ENCODE data around the gene CLMN.

The CLMN gene

DNA sequence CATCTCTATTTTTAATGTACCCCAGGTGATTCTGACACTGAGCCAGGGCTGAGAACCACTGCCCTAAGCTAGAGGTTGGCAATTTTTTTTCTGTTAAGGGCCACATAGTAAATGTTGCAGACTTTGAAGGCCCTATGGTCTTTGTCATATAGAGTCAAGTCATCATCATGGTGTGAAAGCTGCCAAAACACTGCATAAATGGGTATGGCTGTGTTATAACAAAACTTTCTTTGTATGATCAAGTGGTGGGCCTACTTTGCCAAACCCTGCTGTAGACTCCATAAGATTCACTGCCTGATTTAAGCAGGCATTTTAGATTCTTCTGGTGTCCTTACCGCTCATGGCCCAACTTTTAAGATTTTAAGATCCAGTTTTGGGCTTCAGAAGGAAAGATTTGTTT is 76.8 kb downstream of the CLMN start:
- DNase-seq (ENCODE audit: low read depth in 2 of 2) = no peak

- no peak for DNase-seq (ENCODE audit: low read depth in 2 of 2)
Observed at GRCh38 chr14:95240859-95241813, 78.6 kb downstream of the CLMN start.

DNA sequence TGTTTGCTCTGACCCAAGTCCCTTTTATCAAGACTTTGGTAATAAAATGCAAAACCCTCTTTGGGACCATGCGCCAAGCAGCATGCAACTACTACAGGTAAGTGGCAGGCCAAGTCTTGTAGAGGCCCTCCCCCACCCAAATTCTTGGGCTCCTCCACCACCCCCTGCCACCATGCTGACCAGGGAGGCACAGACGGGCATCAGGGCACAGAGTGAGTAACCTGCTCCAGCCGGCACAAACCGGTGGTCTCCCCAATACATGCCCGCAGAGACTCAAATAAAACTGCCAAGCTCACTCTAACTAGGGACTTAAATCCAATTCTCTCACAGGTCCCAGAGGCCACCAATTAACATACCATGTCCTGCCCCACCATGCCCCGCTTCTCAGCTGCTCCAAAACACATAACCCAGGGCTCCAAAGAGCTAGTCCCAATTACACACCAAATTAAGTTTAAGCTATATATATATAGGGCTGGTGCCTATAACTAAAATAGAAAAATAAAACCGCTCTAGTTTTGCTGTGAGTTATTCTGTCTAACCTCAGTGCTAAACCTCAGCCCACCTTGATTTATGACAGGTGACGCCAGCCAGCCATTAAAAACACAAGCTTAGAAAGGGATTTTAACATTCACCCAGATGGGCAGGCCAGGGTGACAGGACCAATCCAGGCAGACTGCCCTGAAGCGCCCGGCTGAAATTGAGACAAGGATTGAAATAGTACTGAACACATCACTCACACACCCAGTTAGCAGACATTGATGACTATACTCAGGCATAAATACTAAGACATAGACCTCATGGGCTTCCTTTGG is 81.0 kb downstream of the CLMN start:
- no peak for DNase-seq (ENCODE audit: low read depth in 2 of 2)

- no peak for DNase-seq (ENCODE audit: low read depth in 2 of 2)
Observed at GRCh38 chr14:95237958-95238340, 81.8 kb downstream of the CLMN start.

DNA sequence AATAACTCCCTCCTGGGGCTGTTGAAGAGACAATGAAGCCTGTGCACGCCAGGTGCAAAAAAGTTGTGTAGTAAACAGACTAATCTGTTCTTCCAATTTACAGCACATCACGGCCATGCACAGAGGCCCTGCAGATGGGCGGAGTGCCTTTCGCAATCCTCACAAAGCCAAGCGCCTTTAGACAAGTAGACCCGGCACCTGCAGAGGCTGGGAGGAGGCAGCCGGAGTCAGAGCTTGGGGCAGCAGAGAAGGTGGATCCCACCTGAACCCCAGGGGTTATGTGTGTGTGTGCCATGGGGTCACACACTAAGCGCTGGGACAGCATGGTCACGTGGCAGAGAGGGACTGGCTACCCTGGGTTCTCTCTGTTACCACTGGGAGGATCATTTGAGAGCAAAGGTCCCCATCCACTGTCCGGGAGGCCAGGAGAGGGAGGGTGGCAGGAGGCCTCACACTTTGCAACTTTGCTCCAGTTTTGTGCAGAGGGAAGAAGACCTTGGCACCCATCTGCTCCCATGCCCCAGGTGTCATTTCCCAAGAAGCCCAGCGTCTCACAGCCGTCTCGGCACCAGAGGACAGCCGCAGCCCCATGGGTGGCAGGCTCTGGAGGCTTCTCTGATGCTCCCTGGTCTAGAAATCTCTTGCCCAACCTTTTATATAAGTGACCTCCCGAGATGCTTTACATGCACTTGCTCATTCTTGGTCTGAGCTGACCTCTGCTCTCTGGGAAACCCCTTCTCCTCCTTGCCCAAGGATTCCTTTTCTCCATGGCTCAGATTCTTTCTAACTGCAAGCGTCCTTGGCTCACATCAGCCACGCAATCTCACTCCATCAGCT is 82.4 kb downstream of the CLMN start:
- DNase-seq (ENCODE audit: low read depth in 2 of 2) = no peak

GRCh38 chr14:95236221-95236620 is 83.5 kb downstream of the CLMN start:
- DNase-seq (ENCODE audit: low read depth in 2 of 2) = no peak

- no peak for DNase-seq (ENCODE audit: low read depth in 2 of 2)
Observed at GRCh38 chr14:95235767-95236166, 83.9 kb downstream of the CLMN start.

DNA sequence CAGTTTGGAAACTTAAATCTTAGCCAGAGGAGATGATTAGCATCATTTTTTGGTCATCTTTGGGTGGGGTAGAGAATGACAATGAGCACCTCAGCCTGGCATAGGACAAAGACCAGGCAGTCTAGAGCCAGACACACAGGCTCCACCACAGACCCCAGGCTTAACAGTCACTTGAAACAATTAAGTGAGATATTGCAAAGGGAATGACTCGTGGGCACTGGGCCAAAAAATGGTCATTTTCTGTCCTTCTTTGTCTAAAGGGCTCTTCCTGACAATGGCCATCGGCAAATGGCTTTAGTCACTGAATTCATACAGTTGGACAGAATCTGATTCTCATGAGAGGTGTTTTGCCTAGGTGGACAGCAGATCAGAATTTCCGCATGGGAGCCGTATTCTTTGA is 84.4 kb downstream of the CLMN start:
- no peak for DNase-seq (ENCODE audit: low read depth in 2 of 2)

DNA sequence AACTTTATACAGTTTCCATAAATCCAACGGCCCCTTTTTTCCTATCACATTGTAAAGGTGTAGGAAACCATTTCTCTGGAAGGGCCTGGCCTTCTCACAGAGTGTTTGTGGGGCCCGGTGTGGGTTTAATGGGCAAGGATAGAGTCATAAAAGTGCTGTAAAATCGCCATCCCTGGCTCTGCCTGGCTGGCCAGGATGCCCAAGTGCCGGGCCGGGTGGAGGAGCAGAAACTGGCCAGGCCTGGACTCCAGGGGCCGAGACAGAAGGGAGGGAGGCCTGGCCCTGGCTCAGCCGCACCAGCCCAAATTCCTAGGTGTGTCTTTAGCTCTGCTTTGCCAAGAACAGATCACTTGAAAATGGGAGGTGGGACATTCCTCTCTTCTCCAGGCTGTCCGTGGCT is 85.3 kb downstream of the CLMN start:
- DNase-seq (ENCODE audit: low read depth in 2 of 2) = no peak

GRCh38 chr14:95233702-95234241 is 85.9 kb downstream of the CLMN start:
- DNase-seq (ENCODE audit: low read depth in 2 of 2) = no peak

GRCh38 chr14:95232894-95233584 is 86.7 kb downstream of the CLMN start:
- DNase-seq (ENCODE audit: low read depth in 2 of 2) = no peak

GRCh38 chr14:95231966-95232633 is 87.6 kb downstream of the CLMN start:
- no peak for DNase-seq (ENCODE audit: low read depth in 2 of 2)

DNA sequence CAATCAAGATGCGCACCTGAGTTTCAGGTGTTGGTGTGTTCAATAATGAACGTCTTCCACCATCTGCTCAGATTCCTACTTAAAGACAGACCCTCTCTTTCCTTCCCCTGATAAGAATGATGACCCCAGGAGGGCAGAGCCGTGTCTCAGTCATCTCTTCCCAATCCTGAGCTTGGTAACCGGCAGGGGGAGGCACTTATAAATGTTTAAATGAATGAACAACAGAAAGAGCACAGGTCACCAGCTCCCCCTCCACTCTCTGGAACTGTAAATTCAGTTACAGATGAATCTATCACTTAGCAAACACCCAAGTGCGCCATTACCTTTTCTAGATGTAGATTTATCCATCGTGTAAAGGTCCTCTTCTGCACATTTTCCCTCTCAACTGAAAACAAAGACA is 90.0 kb downstream of the CLMN start:
- no peak for DNase-seq (ENCODE audit: low read depth in 2 of 2)

GRCh38 chr14:95228240-95228639 is 91.5 kb downstream of the CLMN start:
- DNase-seq (ENCODE audit: low read depth in 2 of 2) = no peak

DNA sequence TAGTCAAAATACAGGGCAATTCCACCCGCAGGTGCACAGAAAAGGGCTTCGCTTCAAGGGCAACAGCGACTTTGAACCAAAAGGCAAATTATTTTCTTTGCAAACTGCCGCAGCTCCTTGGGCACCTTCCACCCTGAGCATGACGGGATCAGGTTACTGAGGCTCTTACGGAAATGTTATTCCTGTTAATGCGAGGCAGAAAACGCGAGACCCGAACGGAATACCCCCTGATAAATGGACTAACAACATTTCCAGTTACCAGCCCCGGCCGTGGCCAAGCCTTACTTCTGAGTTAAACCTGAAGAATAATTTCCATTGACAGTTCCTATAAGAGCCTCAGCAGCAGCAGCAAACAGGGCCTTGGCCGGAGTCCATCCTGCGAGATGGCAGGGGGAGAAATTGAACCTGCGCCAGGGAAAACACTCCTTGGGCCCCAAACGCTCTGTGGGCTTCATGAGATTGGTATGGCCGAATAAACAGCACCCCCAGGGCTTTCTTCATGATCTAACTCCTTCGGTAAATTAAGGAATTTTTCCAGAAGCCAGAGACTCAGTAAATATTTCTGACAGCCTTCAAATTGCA is 92.3 kb downstream of the CLMN start:
- no peak for DNase-seq (ENCODE audit: low read depth in 2 of 2)

- no peak for DNase-seq (ENCODE audit: low read depth in 2 of 2)
Observed at GRCh38 chr14:95226801-95227200, 92.9 kb downstream of the CLMN start.

DNA sequence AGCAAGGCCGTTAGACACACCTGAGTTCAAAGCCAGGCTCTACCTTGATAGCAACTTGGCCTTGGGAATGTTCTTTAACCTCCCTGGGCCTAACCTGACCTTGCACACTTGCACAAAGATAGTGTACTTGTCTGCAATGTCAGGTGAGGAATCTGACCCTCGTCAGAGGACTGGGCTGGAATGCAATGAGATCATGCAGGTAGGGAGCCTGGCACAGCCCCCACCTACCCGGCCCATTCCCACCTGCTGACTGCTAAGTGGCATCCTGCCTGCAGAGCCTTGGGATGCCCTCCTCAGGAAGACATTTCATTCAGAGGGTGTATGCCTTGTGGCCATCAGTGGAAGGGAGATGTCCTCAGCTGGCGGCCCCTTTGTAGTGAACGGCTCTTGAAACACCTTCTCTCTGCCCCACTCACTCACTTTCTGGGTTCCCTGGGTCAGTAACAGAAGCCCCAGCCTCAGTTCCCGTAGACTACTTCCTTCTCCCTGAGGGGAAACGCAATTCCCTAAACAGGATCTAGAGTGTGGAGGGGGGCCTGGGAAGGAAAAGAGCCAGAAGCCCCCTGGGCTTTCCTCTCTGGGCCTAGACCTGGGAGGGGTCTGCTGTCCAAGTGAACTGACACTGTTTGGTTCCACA is 94.3 kb downstream of the CLMN start:
- no peak for DNase-seq (ENCODE audit: low read depth in 2 of 2)

DNA sequence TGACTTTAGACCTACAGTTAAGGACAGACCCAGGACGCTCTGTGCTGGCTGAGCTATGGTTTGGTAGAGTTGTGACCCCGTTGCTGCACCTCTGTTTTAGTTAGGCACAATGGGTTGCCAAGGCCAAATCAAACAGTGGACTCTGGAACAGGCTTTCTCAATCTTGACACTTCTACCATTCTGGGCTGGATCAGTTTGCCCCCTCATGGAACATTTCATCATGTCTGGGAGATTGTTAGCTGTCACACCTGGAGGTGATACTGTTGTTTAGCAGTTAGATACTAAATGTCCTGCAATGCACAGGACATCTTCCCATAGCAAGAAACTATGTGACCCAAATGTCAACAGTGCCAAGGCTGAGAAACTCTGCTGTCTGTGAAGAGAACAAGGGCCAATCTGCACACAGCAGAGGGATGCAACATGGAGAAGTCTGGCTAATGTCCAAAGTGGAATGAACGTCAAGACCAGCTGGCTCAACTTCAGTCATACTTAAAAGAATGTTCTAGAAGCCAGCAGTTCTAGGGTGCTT is 96.8 kb downstream of the CLMN start:
- DNase-seq (ENCODE audit: low read depth in 2 of 2) = no peak

DNA sequence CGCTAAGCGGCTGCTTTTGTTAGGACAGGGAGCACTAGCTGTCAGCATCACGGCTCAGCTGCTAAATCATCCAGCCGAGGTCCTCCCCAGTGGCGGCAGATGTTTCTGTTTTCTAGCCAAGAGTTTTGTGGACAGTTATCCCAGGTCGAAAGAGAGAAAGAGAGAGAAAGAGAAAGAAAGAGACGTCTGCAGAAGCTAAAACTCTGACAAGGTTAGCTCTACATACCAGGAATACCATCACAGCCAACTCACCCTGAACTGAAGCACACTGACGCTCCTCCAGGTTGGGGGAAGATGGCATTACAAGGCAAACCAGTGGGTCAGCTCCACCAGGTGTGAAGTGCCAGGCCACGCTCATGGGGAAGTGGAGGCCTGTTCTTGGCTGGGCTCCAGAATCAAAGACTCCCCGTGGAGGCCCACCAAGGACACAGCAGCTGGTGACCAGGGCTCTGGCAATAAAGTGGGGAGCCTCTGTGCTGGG is 97.5 kb downstream of the CLMN start:
- no peak for DNase-seq (ENCODE audit: low read depth in 2 of 2)

Measured in activated CD4-positive, alpha-beta T cell treated with anti-CD3 and anti-CD28 coated beads for 24 hours (primary cell).